ENCODE results near the gene KMT5C.

- TF ChIP-seq HIC1 (tag by site-specific recombination; IDR thresholded peaks at IDR 0.05): no peak
- TF ChIP-seq, protein P1, sequence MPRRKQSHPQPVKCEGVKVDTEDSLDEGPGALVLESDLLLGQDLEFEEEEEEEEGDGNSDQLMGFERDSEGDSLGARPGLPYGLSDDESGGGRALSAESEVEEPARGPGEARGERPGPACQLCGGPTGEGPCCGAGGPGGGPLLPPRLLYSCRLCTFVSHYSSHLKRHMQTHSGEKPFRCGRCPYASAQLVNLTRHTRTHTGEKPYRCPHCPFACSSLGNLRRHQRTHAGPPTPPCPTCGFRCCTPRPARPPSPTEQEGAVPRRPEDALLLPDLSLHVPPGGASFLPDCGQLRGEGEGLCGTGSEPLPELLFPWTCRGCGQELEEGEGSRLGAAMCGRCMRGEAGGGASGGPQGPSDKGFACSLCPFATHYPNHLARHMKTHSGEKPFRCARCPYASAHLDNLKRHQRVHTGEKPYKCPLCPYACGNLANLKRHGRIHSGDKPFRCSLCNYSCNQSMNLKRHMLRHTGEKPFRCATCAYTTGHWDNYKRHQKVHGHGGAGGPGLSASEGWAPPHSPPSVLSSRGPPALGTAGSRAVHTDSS (tag by site-specific recombination; IDR thresholded peaks at IDR 0.05): no peak
- no peak for TF ChIP-seq SALL2 (tag by site-specific recombination; IDR thresholded peaks at IDR 0.05; ENCODE audit: borderline replicate concordance)
- TF ChIP-seq, protein P2, sequence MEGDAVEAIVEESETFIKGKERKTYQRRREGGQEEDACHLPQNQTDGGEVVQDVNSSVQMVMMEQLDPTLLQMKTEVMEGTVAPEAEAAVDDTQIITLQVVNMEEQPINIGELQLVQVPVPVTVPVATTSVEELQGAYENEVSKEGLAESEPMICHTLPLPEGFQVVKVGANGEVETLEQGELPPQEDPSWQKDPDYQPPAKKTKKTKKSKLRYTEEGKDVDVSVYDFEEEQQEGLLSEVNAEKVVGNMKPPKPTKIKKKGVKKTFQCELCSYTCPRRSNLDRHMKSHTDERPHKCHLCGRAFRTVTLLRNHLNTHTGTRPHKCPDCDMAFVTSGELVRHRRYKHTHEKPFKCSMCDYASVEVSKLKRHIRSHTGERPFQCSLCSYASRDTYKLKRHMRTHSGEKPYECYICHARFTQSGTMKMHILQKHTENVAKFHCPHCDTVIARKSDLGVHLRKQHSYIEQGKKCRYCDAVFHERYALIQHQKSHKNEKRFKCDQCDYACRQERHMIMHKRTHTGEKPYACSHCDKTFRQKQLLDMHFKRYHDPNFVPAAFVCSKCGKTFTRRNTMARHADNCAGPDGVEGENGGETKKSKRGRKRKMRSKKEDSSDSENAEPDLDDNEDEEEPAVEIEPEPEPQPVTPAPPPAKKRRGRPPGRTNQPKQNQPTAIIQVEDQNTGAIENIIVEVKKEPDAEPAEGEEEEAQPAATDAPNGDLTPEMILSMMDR (tag by site-specific recombination; IDR thresholded peaks at IDR 0.05): no peak
These were observed 18.1 kb upstream of the KMT5C start for GRCh38 chr19:55321466-55322137.
